DND-41 (cell line): ENCODE measurements around the gene NRL.

Experiments used
- ATAC-seq: fragments of 200-7000 bp; cut with Tn5 transposase; 3 replicates; pipeline ENCODE4 v1.9.1; 2021; ENCODE audit warnings: low read depth; ENCODE audit not compliant: insufficient read depth
- DNase-seq: peaks from one replicate; pipeline ENCODE4 v3.0.0-alpha.2; 2020
- H2AFZ ChIP-seq: 2 replicates; pipeline ENCODE4 v1.6.0; 2012; ENCODE audit warnings: low read depth, low read length
- H3K27ac ChIP-seq: 2 replicates; pipeline ENCODE4 v1.5.1; 2012; ENCODE audit warnings: low read length, inconsistent platforms
- H3K27me3 ChIP-seq: fragments of 200-600 bp; sonication (generic); 2 replicates; pipeline ENCODE4 v1.6.0; 2012; ENCODE audit warnings: low read length, mild to moderate bottlenecking, inconsistent platforms; ENCODE audit not compliant: insufficient read depth, poor library complexity
- H3K36me3 ChIP-seq: 2 replicates; pipeline ENCODE4 v1.5.1; 2012; ENCODE audit warnings: low read length, inconsistent platforms; ENCODE audit not compliant: insufficient read depth
- H3K4me1 ChIP-seq: 2 replicates; pipeline ENCODE4 v1.5.1; 2012; ENCODE audit warnings: mild to moderate bottlenecking, low read length; ENCODE audit not compliant: insufficient read depth
- H3K4me2 ChIP-seq: 2 replicates; pipeline ENCODE4 v1.6.0; 2012; ENCODE audit warnings: mild to moderate bottlenecking, moderate library complexity, low read length, inconsistent platforms; ENCODE audit not compliant: insufficient read depth
- H3K4me3 ChIP-seq, 2 experiments: fragments of 200-600 bp in 1 of 2; shearing (Covaris generic) in 1 of 2; 2 replicates each; pipeline ENCODE4 v1.5.1; 2012 to 2016; ENCODE audit warnings: inconsistent platforms in 2 of 2, low read length in 2 of 2, mild to moderate bottlenecking in 2 of 2, low read depth in 1 of 2, moderate library complexity in 1 of 2
- H3K79me2 ChIP-seq: 2 replicates; pipeline ENCODE4 v1.6.0; 2012; ENCODE audit warnings: low read length, inconsistent platforms; ENCODE audit not compliant: insufficient read depth
- H3K9ac ChIP-seq: 2 replicates; pipeline ENCODE4 v1.6.0; 2012; ENCODE audit warnings: low read depth, mild to moderate bottlenecking, inconsistent platforms, low read length, moderate library complexity
- H3K9me3 ChIP-seq: 2 replicates; pipeline ENCODE4 v1.5.1; 2012; ENCODE audit warnings: low read length, moderate library complexity, mild to moderate bottlenecking, inconsistent platforms; ENCODE audit not compliant: insufficient read depth, severe bottlenecking
- H4K20me1 ChIP-seq: 2 replicates; pipeline ENCODE4 v1.6.0; 2012; ENCODE audit warnings: low read length; ENCODE audit not compliant: insufficient read depth
- EZH2 ChIP-seq: IDR thresholded peaks from 3 replicates; pipeline ENCODE4 v1.6.1; 2012; ENCODE audit warnings: borderline replicate concordance, low read depth, mild to moderate bottlenecking, moderate library complexity, low read length, inconsistent platforms; ENCODE audit not compliant: severe bottlenecking
- TF ChIP-seq, protein P1 (sequence below): IDR thresholded peaks from 2 replicates; pipeline ENCODE4 v1.5.1; 2012; ENCODE audit warnings: borderline replicate concordance, low read length, moderate library complexity, mild to moderate bottlenecking; ENCODE audit not compliant: poor library complexity, severe bottlenecking; ENCODE audit errors: extremely low read depth

NRL gene

DNA sequence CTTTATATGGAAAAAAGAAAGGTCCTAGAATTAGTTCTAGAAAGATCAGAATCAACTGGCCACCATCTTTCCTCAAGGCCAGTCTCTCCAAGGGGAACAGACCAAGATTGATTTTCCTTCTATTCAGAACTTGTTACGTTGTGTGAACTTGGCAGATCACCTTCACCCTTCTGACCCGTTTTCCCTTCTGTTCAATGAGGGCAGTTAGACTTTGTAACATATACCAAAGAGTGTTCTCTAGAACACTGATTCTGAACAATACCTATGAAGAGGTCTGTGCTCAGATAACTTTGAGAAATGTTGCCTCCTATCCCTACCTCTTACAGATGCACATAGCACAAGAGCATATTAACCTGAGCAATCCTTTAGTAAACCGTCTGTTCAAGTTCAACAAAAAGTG is 31.3 kb downstream of the NRL start:
- peaks cover 31% of the 10 kb centered on the region for H3K27me3 ChIP-seq
- no peak overlapping the region for H2AFZ ChIP-seq
- peaks cover 15% of the 10 kb centered on the region for H3K4me1 ChIP-seq

DNA sequence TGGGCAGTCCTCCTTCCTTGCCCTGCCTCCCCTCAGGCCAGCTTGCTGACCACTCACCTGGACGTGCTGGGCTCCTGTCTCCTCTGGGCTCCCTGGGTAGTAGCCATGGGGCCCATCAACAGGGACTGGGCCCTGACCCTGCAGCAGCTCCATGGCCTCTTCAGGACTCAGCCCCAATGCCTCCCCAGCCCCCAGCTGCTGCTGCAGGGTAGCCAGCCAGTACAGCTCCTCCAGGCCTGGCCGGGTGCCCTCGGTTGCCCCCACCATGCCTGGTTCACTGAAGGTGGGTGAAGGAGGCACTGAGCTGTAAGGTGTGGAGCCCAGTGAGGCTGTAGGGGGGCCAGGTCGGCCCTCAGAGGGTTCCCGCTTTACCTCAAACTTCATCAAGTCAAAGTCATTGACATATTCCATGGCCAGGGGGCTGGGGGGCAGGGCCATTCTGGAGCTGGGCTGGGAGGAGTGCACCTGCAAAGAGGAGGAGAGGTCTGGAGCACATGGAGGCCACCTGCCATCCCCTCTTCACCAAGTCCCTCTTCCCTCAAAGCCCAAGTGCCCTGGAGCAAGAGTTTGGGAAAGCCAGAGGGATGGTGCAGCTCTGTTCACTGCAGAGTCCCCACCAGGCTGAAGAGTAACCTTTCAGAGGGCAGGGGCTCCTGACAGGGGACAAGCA is 32.2 kb downstream of the NRL start:
- no peak for DNase-seq
- Histone ChIP-seq H3K4me3 (no peak overlapping the region), H3K4me2 (no peak overlapping the region), H3K36me3 (no peaks in the 10 kb centered on the region), H3K4me1 (peaks cover 15% of the 10 kb centered on the region), H2AFZ (no peak overlapping the region), H3K9me3 (no peaks in the 10 kb centered on the region), H4K20me1 (peaks cover 14% of the 10 kb centered on the region), H3K27me3 (peaks cover 31% of the 10 kb centered on the region), H3K79me2 (no peaks in the 10 kb centered on the region), H3K27ac (no peak overlapping the region), H3K9ac (no peak overlapping the region)
- TF ChIP-seq, protein P1, sequence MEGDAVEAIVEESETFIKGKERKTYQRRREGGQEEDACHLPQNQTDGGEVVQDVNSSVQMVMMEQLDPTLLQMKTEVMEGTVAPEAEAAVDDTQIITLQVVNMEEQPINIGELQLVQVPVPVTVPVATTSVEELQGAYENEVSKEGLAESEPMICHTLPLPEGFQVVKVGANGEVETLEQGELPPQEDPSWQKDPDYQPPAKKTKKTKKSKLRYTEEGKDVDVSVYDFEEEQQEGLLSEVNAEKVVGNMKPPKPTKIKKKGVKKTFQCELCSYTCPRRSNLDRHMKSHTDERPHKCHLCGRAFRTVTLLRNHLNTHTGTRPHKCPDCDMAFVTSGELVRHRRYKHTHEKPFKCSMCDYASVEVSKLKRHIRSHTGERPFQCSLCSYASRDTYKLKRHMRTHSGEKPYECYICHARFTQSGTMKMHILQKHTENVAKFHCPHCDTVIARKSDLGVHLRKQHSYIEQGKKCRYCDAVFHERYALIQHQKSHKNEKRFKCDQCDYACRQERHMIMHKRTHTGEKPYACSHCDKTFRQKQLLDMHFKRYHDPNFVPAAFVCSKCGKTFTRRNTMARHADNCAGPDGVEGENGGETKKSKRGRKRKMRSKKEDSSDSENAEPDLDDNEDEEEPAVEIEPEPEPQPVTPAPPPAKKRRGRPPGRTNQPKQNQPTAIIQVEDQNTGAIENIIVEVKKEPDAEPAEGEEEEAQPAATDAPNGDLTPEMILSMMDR, result no peak
- TF ChIP-seq EZH2, result no peak
- ATAC-seq, result no peak

More for the DNA sequence above, 31.3 kb downstream of the NRL start:
- Histone ChIP-seq H3K9ac (no peak overlapping the region), H3K9me3 (no peaks in the 10 kb centered on the region), H3K4me2 (no peak overlapping the region), H3K36me3 (no peaks in the 10 kb centered on the region), H3K4me3 (no peak overlapping the region), H3K27ac (no peak overlapping the region), H4K20me1 (peaks cover 14% of the 10 kb centered on the region), H3K79me2 (no peaks in the 10 kb centered on the region)
- TF ChIP-seq, protein P1, result no peak
- no peak for TF ChIP-seq EZH2
- ATAC-seq (no peak), DNase-seq (no peak)

DNA sequence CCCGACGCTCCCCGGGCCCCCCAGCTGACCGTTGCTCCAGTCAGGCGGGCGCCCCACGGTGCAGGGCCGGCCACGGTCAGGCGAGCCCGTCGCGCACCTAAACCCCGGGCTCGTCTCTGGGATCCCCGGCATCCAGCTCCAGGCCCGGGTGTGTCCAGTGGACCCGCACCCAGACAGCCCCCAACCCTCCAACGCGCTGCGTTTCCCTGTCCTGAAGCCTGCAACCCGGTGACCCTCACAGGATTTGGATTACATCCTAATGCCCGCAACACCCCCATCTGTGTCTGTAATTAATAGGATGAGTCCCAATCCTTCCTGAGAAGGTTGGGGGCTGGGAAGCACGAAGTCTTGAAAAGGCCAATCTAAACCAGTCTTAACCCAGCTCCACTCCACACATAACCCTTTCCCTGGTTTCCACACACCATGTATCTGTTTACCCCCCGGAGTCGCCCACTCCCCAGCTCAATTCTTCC is 33.0 kb downstream of the NRL start:
- Histone ChIP-seq H2AFZ (no peak overlapping the region), H3K4me2 (peak overlapping the region; percentile 79), H3K36me3 (no peaks in the 10 kb centered on the region), H4K20me1 (peaks cover 14% of the 10 kb centered on the region), H3K27me3 (peaks cover 31% of the 10 kb centered on the region), H3K9ac (peak overlapping the region; percentile 44; the same call in 1 of the 2 replicates), H3K79me2 (no peaks in the 10 kb centered on the region), H3K27ac (no peak overlapping the region), H3K4me3 (no peak overlapping the region), H3K4me1 (peaks cover 15% of the 10 kb centered on the region), H3K9me3 (no peaks in the 10 kb centered on the region)
- TF ChIP-seq, protein P1, result no peak
- no peak for TF ChIP-seq EZH2
- ATAC-seq (no peak), DNase-seq (no peak)
